Right lobe of liver (tissue), 6 donors: ENCODE results near the gene SSX2. TPM values are rescaled to one million over a fixed set of nuclear protein-coding genes. Genes with fewer than 3 reads are reported as not detected.
"Not testable (repeated sequence)": the region's sequence is repeated elsewhere in the genome, so short reads cannot be mapped to it uniquely, and the experiment has no call there.

Source experiments
- ATAC-seq, 4 donors: fragments of 200-7000 bp; cut with Tn5 transposase; one replicate each; pipeline ENCODE4 v1.9.1; 2020; ENCODE audit warnings: mild to moderate bottlenecking in 4 of 4, moderate library complexity in 4 of 4
- DNase-seq, 3 donors: peaks; one replicate each; pipeline ENCODE4 v3.0.0-alpha.2; 2020
- H3K27ac ChIP-seq, 3 donors: fragments of 200-600 bp; one replicate each; pipeline ENCODE4 v1.8.0; 2022
- H3K27me3 ChIP-seq, 2 donors: fragments of 200-600 bp; one replicate each; pipeline ENCODE4 v1.8.0; 2022
- H3K36me3 ChIP-seq, 4 donors: fragments of 200-600 bp; sonication (generic) in 1 of 4; one replicate each; pipeline versions ENCODE4 v1.5.1 to v1.8.0; 2017 to 2022; ENCODE audit warnings: control low read depth in 1 of 4
- H3K4me1 ChIP-seq, 4 donors: fragments of 200-600 bp; sonication (generic) in 1 of 4; one replicate each; pipeline versions ENCODE4 v1.5.1 to v1.8.0; 2017 to 2022; ENCODE audit warnings: control low read depth in 1 of 4
- H3K4me3 ChIP-seq, 3 donors: fragments of 200-600 bp; one replicate each; pipeline ENCODE4 v1.8.0; 2022
- H3K9me3 ChIP-seq, 4 donors: fragments of 200-600 bp; sonication (generic) in 1 of 4; one replicate each; pipeline versions ENCODE4 v1.5.1 to v1.8.0; 2017 to 2022; ENCODE audit warnings: control low read depth in 1 of 4
- WGBS: methylation state at CpG from one replicate; pipeline ENCODE4 v1.1.6; 2018; ENCODE audit warnings: low coverage, low lambda C conversion rate; ENCODE audit not compliant: insufficient coverage; ENCODE audit errors: missing lambda C conversion rate; 5-methylcytosine and 5-hydroxymethylcytosine counted together
- intact Hi-C, 2 donors: fragments of 100-400 bp; cut with DNase I; formaldehyde crosslinking; loops; one replicate each; pipeline versions ENCODE4 v1.11.2 to v1.14.1; 2022
- long read RNA-seq: library from polyadenylated mRNA; unstranded; transcript quantifications from one replicate; pipeline ENCODE4 v2.0.0, GENCODE V29; 2019
- small RNA-seq, 2 experiments: library from RNA; depleted of rRNA; stranded (forward); fragments of <200 nt; gene quantifications; one replicate each; pipeline ENCODE3, GENCODE V24; 2016
- total RNA-seq, 6 experiments: library from RNA; depleted of rRNA in 2 of 6; stranded (reverse); fragments of >200 nt in 2 of 6; fragmentation: NEBNext Ultra II Directional in 3 of 6; extraction: Animal tissue kit (Norgen Biotek cat#: 25700) in 3 of 6; gene quantifications; one replicate each; pipeline versions ENCODE4 v1.1.0 to v1.2.4, GENCODE V29; 2016 to 2023
- donor health status: DM: no; HTN: yes; CAD: no.
- donor health status: DM: no; HTN: no; CAD: no.
- donor health status: DM: no; HTN: no; CAD: no.
- donor health status: DM: no; HTN: yes; CAD: no.
- donor health status: DM: no; HTN: yes; CAD: no.

The SSX2 gene
- total RNA-seq: not detected
- long read RNA-seq: 0 reads

GRCh38 chrX:52707078-52707477, at the start of gene SSX2:
SSX2 (minus strand) TSS chrX:52707178; CDS start chrX:52705749, 1,429 bp downstream.
- intact Hi-C loops, ATAC-seq, H3K4me3 ChIP-seq, H3K4me1 ChIP-seq, H3K36me3 ChIP-seq, H3K27ac ChIP-seq, DNase-seq, H3K27me3 ChIP-seq, H3K9me3 ChIP-seq: not testable (repeated sequence)
- no CpG with 5 or more reads among the region's 13 CpGs for WGBS

GRCh38 chrX:52750952-52751351, 44.0 kb upstream of the SSX2 start, which contains the start of gene SSX2B:
SSX2B (plus strand) TSS chrX:52751252; CDS start chrX:52752681, 1,429 bp downstream.
- H3K36me3 ChIP-seq, H3K4me1 ChIP-seq, DNase-seq, H3K4me3 ChIP-seq, H3K27me3 ChIP-seq, intact Hi-C loops, H3K27ac ChIP-seq, ATAC-seq, H3K9me3 ChIP-seq: not testable (repeated sequence)
- WGBS: no CpG with 5 or more reads among the region's 13 CpGs

GRCh38 chrX:52692034-52692433, 14.9 kb downstream of the SSX2 start:
- H3K27me3 ChIP-seq, H3K4me1 ChIP-seq, H3K36me3 ChIP-seq, intact Hi-C loops, H3K27ac ChIP-seq, DNase-seq, H3K4me3 ChIP-seq, H3K9me3 ChIP-seq, ATAC-seq: not testable (repeated sequence)
- WGBS: 75% methylated on average over 1 of the region's 4 CpGs

GRCh38 chrX:52662218-52662617, 44.8 kb downstream of the SSX2 start:
- DNase-seq, H3K27ac ChIP-seq, H3K36me3 ChIP-seq, H3K27me3 ChIP-seq, ATAC-seq, H3K9me3 ChIP-seq, H3K4me3 ChIP-seq, H3K4me1 ChIP-seq, intact Hi-C loops: not testable (repeated sequence)
- WGBS: 71% methylated on average over 2 of the region's 2 CpGs

- H3K36me3 ChIP-seq, H3K4me1 ChIP-seq, ATAC-seq, DNase-seq, H3K27me3 ChIP-seq, H3K27ac ChIP-seq, H3K4me3 ChIP-seq, intact Hi-C loops, H3K9me3 ChIP-seq: not testable (repeated sequence)
- 63% methylated on average over 8 of the region's 8 CpGs for WGBS
Measured at GRCh38 chrX:52655475-52655874, 51.5 kb downstream of the SSX2 start.

- H3K27me3 ChIP-seq, H3K4me1 ChIP-seq, ATAC-seq, H3K36me3 ChIP-seq, DNase-seq, H3K27ac ChIP-seq, H3K4me3 ChIP-seq, H3K9me3 ChIP-seq, intact Hi-C loops: not testable (repeated sequence)
- 65% methylated on average over 7 of the region's 9 CpGs for WGBS
Measured at GRCh38 chrX:52654800-52655199, 52.2 kb downstream of the SSX2 start, which contains the start of gene SSX7. SSX7 (minus strand) TSS chrX:52654900; CDS start chrX:52653472, 1,428 bp downstream.

- H3K27me3 ChIP-seq, DNase-seq, ATAC-seq, H3K4me1 ChIP-seq, H3K9me3 ChIP-seq, H3K4me3 ChIP-seq, intact Hi-C loops, H3K36me3 ChIP-seq, H3K27ac ChIP-seq: not testable (repeated sequence)
- 36% methylated on average over 3 of the region's 3 CpGs for WGBS
Measured at GRCh38 chrX:52650676-52651075, 56.3 kb downstream of the SSX2 start.

- WGBS: 81% methylated on average over 5 of the region's 7 CpGs
- DNase-seq, H3K27me3 ChIP-seq, H3K27ac ChIP-seq, ATAC-seq, H3K36me3 ChIP-seq, H3K4me3 ChIP-seq, H3K9me3 ChIP-seq, intact Hi-C loops, H3K4me1 ChIP-seq: not testable (repeated sequence)
Measured at GRCh38 chrX:52648956-52649355, 58.0 kb downstream of the SSX2 start.

Small RNA genes within 50 kb of the gene (small RNA-seq; reads per million reads assigned to genes)
- 0 reads per million in 2 experiments for gene AC244505.3
- 0 reads per million in 2 experiments for gene AC244505.5
- 0 reads per million in 2 experiments for gene AL450023.3
- gene RNA5SP504: 0 to 1.6 reads per million in 2 experiments

Other genes starting within 250 kb of the SSX2 start
- gene XAGE1A, start 211.4 kb downstream of the SSX2 start, total RNA-seq: not detected
- not detected for gene XAGE1B, start 190.1 kb downstream of the SSX2 start, total RNA-seq
- not detected for gene SSX7, start 52.3 kb downstream of the SSX2 start, total RNA-seq
- gene SSX2B, start 44.1 kb upstream of the SSX2 start, total RNA-seq: not detected
- gene SPANXN5, start 90.2 kb upstream of the SSX2 start, total RNA-seq: not detected
- gene XAGE5, start 104.1 kb upstream of the SSX2 start, total RNA-seq: not detected
- gene XAGE3, start 160.9 kb upstream of the SSX2 start, total RNA-seq: not detected
- 10 to 100 TPM in 1 of 6 experiments, 1 to 10 TPM in 5; 2.6 to 12.4 (median 4.0) TPM for gene FAM156B, start 190.2 kb upstream of the SSX2 start, total RNA-seq